WTC11 (cell line): ENCODE data around the gene ANO8.
A peak's percentile ranks its signal among the peaks of the same experiment; 100 is the strongest.

Experiments
- CBFB ChIP-seq: sonication (generic); formaldehyde crosslinking; IDR thresholded peaks from 2 replicates; pipeline ENCODE4 v1.8.1; 2022; ENCODE audit warnings: mild to moderate bottlenecking, low read depth, missing genetic modification reagents
- CREM ChIP-seq: sonication (generic); formaldehyde crosslinking; IDR thresholded peaks from 2 replicates; pipeline ENCODE4 v1.8.1; 2022; ENCODE audit warnings: mild to moderate bottlenecking, missing genetic modification reagents, moderate library complexity
- ELF4 ChIP-seq: sonication (generic); formaldehyde crosslinking; IDR thresholded peaks from 2 replicates; pipeline ENCODE4 v1.8.1; 2022; ENCODE audit warnings: low read depth, mild to moderate bottlenecking, moderate library complexity, missing genetic modification reagents
- SP1 ChIP-seq: sonication (generic); formaldehyde crosslinking; conservative IDR thresholded peaks from 2 replicates; pipeline ENCODE4 v1.8.1; 2022; ENCODE audit warnings: missing genetic modification reagents
- ZNF138 ChIP-seq: sonication (generic); formaldehyde crosslinking; conservative IDR thresholded peaks from 2 replicates; pipeline ENCODE4 v1.8.1; 2022; ENCODE audit warnings: mild to moderate bottlenecking, moderate library complexity, missing genetic modification reagents
- ZNF423 ChIP-seq: fragments of 250-450 bp; sonication (Bioruptor Pico); IDR thresholded peaks from 2 replicates; pipeline ENCODE4 v2.1.2; 2022; ENCODE audit warnings: mild to moderate bottlenecking, moderate library complexity
- TF ChIP-seq, protein P1 (sequence below): fragments of 200-600 bp; IDR thresholded peaks from 2 replicates; pipeline ENCODE4 v1.8.0; 2022; ENCODE audit warnings: antibody characterized with exemption
- TF ChIP-seq, protein P2 (sequence below): sonication (generic); formaldehyde crosslinking; IDR thresholded peaks from 2 replicates; pipeline ENCODE4 v1.8.0; 2022; ENCODE audit warnings: mild to moderate bottlenecking, missing genetic modification reagents
- TF ChIP-seq, protein P3 (sequence below): sonication (generic); formaldehyde crosslinking; IDR thresholded peaks from 2 replicates; pipeline ENCODE4 v1.8.0; 2023; ENCODE audit warnings: missing genetic modification reagents
- TF ChIP-seq, protein P4 (sequence below): sonication (generic); formaldehyde crosslinking; conservative IDR thresholded peaks from 2 replicates; pipeline ENCODE4 v1.8.1; 2022; ENCODE audit warnings: mild to moderate bottlenecking, missing genetic modification reagents
- TF ChIP-seq, protein P5 (sequence below): sonication (generic); formaldehyde crosslinking; IDR thresholded peaks from 2 replicates; pipeline ENCODE4 v1.8.1; 2022; ENCODE audit warnings: low read depth, mild to moderate bottlenecking, moderate library complexity, missing genetic modification reagents, borderline replicate concordance

DNA sequence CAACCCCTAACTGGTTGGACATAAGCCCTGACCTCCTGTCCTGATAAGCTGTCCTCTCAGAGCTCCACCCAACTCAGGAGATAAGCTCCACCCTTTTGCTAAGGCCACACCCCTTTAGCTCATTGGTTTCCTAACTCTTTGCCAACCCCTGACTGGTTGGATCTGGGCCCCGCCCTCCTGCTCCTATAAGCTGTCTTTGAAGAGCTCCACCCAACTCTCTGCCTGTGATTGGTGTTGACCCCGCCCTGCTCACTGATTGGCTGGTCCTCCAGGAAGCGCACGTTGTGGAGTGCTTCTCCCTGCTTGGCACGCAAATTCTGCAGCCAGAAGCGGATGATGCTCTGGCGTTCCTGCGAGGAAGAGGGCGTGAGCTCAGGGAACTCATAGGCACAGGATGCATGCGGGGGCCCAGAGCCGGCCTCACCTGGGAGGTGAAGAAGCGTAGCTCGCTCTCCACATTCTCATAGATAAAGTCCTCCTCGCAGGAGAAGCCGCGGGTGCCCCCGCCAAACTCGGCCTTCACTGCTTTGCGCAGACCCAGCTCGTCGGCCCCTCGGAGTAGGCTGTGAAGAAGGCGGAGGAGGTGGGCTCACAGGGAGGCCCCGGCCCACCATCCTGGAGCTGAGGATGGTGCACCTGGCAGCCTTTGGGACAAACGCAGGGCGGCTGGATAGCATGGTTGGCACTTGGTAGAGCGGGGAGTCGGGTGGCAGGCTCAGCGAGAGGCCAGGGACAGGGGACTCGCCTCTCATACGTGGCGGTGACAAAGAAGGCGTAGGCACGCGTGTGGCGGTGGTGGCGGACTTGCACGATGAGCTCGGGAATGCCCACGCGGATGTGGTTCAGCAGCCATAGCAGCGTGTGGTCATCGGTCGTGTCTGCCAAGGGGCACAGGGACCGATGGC, 1.7 kb downstream of the ANO8 start:
- TF ChIP-seq, protein P1, sequence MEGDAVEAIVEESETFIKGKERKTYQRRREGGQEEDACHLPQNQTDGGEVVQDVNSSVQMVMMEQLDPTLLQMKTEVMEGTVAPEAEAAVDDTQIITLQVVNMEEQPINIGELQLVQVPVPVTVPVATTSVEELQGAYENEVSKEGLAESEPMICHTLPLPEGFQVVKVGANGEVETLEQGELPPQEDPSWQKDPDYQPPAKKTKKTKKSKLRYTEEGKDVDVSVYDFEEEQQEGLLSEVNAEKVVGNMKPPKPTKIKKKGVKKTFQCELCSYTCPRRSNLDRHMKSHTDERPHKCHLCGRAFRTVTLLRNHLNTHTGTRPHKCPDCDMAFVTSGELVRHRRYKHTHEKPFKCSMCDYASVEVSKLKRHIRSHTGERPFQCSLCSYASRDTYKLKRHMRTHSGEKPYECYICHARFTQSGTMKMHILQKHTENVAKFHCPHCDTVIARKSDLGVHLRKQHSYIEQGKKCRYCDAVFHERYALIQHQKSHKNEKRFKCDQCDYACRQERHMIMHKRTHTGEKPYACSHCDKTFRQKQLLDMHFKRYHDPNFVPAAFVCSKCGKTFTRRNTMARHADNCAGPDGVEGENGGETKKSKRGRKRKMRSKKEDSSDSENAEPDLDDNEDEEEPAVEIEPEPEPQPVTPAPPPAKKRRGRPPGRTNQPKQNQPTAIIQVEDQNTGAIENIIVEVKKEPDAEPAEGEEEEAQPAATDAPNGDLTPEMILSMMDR, result no peak
- TF ChIP-seq, protein P2, sequence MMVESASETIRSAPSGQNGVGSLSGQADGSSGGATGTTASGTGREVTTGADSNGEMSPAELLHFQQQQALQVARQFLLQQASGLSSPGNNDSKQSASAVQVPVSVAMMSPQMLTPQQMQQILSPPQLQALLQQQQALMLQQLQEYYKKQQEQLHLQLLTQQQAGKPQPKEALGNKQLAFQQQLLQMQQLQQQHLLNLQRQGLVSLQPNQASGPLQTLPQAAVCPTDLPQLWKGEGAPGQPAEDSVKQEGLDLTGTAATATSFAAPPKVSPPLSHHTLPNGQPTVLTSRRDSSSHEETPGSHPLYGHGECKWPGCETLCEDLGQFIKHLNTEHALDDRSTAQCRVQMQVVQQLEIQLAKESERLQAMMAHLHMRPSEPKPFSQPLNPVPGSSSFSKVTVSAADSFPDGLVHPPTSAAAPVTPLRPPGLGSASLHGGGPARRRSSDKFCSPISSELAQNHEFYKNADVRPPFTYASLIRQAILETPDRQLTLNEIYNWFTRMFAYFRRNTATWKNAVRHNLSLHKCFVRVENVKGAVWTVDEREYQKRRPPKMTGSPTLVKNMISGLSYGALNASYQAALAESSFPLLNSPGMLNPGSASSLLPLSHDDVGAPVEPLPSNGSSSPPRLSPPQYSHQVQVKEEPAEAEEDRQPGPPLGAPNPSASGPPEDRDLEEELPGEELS, result no peak
- TF ChIP-seq ELF4 (CRISPR knock-in tag) (no peak), ZNF138 (CRISPR knock-in tag) (no peak), CREM (CRISPR knock-in tag) (no peak), CBFB (CRISPR knock-in tag) (no peak), SP1 (CRISPR knock-in tag) (0 out of 2 replicates have a peak, but pooled peaks have one; percentile 43), ZNF423 (no peak)
- TF ChIP-seq, protein P3, sequence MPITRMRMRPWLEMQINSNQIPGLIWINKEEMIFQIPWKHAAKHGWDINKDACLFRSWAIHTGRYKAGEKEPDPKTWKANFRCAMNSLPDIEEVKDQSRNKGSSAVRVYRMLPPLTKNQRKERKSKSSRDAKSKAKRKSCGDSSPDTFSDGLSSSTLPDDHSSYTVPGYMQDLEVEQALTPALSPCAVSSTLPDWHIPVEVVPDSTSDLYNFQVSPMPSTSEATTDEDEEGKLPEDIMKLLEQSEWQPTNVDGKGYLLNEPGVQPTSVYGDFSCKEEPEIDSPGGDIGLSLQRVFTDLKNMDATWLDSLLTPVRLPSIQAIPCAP (CRISPR knock-in tag), result no peak
- TF ChIP-seq, protein P4, sequence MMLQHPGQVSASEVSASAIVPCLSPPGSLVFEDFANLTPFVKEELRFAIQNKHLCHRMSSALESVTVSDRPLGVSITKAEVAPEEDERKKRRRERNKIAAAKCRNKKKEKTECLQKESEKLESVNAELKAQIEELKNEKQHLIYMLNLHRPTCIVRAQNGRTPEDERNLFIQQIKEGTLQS, result no peak
- TF ChIP-seq, protein P5, sequence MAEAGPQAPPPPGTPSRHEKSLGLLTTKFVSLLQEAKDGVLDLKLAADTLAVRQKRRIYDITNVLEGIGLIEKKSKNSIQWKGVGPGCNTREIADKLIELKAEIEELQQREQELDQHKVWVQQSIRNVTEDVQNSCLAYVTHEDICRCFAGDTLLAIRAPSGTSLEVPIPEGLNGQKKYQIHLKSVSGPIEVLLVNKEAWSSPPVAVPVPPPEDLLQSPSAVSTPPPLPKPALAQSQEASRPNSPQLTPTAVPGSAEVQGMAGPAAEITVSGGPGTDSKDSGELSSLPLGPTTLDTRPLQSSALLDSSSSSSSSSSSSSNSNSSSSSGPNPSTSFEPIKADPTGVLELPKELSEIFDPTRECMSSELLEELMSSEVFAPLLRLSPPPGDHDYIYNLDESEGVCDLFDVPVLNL (CRISPR knock-in tag), result no peak
